ENCODE results near the gene SLC44A1. TPM values are rescaled to one million over a fixed set of nuclear protein-coding genes. Genes with fewer than 3 reads are reported as not detected.

SLC44A1 gene
- total and polyA plus RNA-seq, 10 of the 15 experiments (the other 5 are each of a cell fraction or from before 2014, with no cell fraction given), result 2.4 to 21.2 (median 12.4) TPM

GRCh38 chr9:105280691-105281090 is 36.2 kb downstream of the SLC44A1 start:
- Histone ChIP-seq H3K27me3 (replicated peaks in 1 of 2; ENCODE audit: control insufficient read depth in 2 of 2, insufficient read depth in 2 of 2, low read length in 1 of 2) (no peaks in the 10 kb centered on the region), H3K9me3 (replicated peaks; ENCODE audit: control insufficient read depth, insufficient read depth, low read length) (no peaks in the 10 kb centered on the region), H3K36me3 (ENCODE audit: control insufficient read depth in 2 of 2, insufficient read depth in 2 of 2, low read length in 1 of 2) (no peaks in the 10 kb centered on the region), H3K27ac (ENCODE audit: control insufficient read depth, insufficient read depth) (no peak overlapping the region), H3K79me2 (ENCODE audit: control insufficient read depth, insufficient read depth, low read length) (no peaks in the 10 kb centered on the region), H3K4me1 (ENCODE audit: control insufficient read depth, insufficient read depth, low read length) (no peaks in the 10 kb centered on the region), H3K4me2 (ENCODE audit: control insufficient read depth, insufficient read depth) (no peak overlapping the region), H4K20me1 (ENCODE audit: control insufficient read depth, insufficient read depth) (no peaks in the 10 kb centered on the region), H2AFZ (ENCODE audit: control insufficient read depth, low read depth, low read length) (no peak overlapping the region), H3K9ac (ENCODE audit: control insufficient read depth, insufficient read depth, low read length) (no peak overlapping the region), H3K4me3 (no peak overlapping the region)
- RAD21 ChIA-PET (ENCODE audit: unreplicated experiment), result no interaction called here
- TF ChIP-seq FOS (IDR thresholded peaks at IDR 0.05; ENCODE audit: borderline replicate concordance, extremely low read depth, insufficient read length) (no peak), RUNX3 (IDR thresholded peaks at IDR 0.05; ENCODE audit: low read length) (no peak), SMAD5 (IDR thresholded peaks at IDR 0.05; ENCODE audit: low read depth) (no peak), ZNF274 (IDR thresholded peaks at IDR 0.05; ENCODE audit: insufficient read depth, insufficient read length) (no peak), FOXK2 (IDR thresholded peaks at IDR 0.05) (no peak), LARP7 (IDR thresholded peaks at IDR 0.05) (no peak), POLR2AphosphoS5 (IDR thresholded peaks at IDR 0.05; ENCODE audit: low read length) (no peak), MEF2A (IDR thresholded peaks at IDR 0.05; ENCODE audit: insufficient read depth, low read depth, low read length) (no peak), SREBF2 (IDR thresholded peaks at IDR 0.05; ENCODE audit: low read length) (no peak), NFXL1 (IDR thresholded peaks at IDR 0.05; ENCODE audit: borderline replicate concordance) (no peak), EZH2 (IDR thresholded peaks at IDR 0.05; ENCODE audit: borderline replicate concordance, control insufficient read depth, low read depth, low read length) (no peak), TAF1 (IDR thresholded peaks at IDR 0.05; ENCODE audit: borderline replicate concordance, low read depth, low read length) (no peak), TBL1XR1 (IDR thresholded peaks at IDR 0.05; ENCODE audit: low read depth, low read length) (no peak), SMAD1 (IDR thresholded peaks at IDR 0.05; ENCODE audit: low read depth, partially characterized antibody) (no peak), SUZ12 (IDR thresholded peaks at IDR 0.05; ENCODE audit: unreplicated experiment) (no peak), GATAD2B (conservative IDR thresholded peaks at IDR 0.05; ENCODE audit: low read depth) (no peak), MEF2B (IDR thresholded peaks at IDR 0.05; ENCODE audit: partially characterized antibody, poor library complexity, severe bottlenecking) (no peak), SREBF1 (IDR thresholded peaks at IDR 0.05; ENCODE audit: low read length) (no peak)
- intact Hi-C loops (cut with micrococcal nuclease; ENCODE audit: unreplicated experiment), result no loop called here
- SMC1A ChIA-PET (ENCODE audit: uncharacterized antibody, unreplicated experiment), result interaction anchor here (0.9 kb wide), 1 partner anchor 14 kb away, joined by 3 read pairs; no protein-coding TSS in a partner anchor
- WGBS (ENCODE audit: insufficient coverage, insufficient replicate concordance, low lambda C conversion rate, missing lambda C conversion rate), result 80% methylated on average over 2 of the region's 2 CpGs
- FAIRE-seq (no peak), DNase-seq (ENCODE audit: low read depth, low spot score) (no peak), ATAC-seq (no peak)
- BruUV-seq (replicated peaks), result no TSS peak
- CTCF ChIA-PET, result no interaction called here
- in situ Hi-C loops (cut with MboI), result no loop called here
- POLR2A ChIA-PET, result no interaction called here

Measured in GM12878 (cell line).